ENCODE results near the gene IDE.

DNA sequence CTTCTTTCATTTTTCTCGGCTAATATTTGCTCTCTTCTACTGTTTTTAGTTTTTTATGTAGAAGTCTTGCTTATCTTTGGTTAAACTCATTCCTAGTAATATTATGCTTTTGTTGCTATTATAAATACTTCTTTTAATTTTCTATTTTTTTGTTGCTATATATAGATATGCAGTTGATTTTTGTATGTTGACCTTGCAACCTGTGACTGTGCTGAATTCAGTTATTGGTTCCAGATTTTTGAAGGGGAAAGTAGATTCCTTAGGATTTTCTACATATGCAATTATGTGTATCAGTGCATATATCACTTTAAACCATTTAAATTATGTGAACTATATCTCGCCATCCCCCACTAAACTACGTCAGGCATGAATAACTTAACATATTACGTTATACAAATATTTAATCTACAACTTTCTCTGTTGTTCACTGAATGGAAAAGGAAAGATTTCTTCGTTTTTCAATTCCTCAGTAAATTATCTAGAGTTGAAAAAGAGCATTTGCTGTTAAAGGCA lies 71.5 kb downstream of the IDE start:
- no peak for TF ChIP-seq POLR2A (IDR thresholded peaks at IDR 0.05)
- TF ChIP-seq, protein P1, sequence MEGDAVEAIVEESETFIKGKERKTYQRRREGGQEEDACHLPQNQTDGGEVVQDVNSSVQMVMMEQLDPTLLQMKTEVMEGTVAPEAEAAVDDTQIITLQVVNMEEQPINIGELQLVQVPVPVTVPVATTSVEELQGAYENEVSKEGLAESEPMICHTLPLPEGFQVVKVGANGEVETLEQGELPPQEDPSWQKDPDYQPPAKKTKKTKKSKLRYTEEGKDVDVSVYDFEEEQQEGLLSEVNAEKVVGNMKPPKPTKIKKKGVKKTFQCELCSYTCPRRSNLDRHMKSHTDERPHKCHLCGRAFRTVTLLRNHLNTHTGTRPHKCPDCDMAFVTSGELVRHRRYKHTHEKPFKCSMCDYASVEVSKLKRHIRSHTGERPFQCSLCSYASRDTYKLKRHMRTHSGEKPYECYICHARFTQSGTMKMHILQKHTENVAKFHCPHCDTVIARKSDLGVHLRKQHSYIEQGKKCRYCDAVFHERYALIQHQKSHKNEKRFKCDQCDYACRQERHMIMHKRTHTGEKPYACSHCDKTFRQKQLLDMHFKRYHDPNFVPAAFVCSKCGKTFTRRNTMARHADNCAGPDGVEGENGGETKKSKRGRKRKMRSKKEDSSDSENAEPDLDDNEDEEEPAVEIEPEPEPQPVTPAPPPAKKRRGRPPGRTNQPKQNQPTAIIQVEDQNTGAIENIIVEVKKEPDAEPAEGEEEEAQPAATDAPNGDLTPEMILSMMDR (IDR thresholded peaks at IDR 0.05 in 4 of 5, conservative IDR thresholded peaks at IDR 0.05 in 1 of 5) = no peak
